ENCODE data around the gene ZNF81.

- TF ChIP-seq CTCF (IDR thresholded peaks at IDR 0.05; ENCODE audit: low read depth, low read length): no peak
- no peak for TF ChIP-seq EZH2phosphoT487 (IDR thresholded peaks at IDR 0.05; ENCODE audit: low read depth)
Measured at GRCh38 chrX:47798861-47799260, 37.8 kb upstream of the ZNF81 start.

Data from OCI-LY3 (cell line).